ENCODE data around the gene DLG2. TPM values are rescaled to one million over a fixed set of nuclear protein-coding genes. Genes with fewer than 3 reads are reported as not detected.

DLG2 gene
- polyA plus RNA-seq, 3 donors, result 0.24 to 0.39 TPM; not detected in 1

- H3K27me3 Mint-ChIP-seq (ENCODE audit: low read depth in 3 of 3), result no peaks in the 10 kb centered on the region
- no peak for DNase-seq
- Histone ChIP-seq H3K27me3 (ENCODE audit: control insufficient read depth in 2 of 2, insufficient read depth in 2 of 2, low read length in 2 of 2) (no peaks in the 10 kb centered on the region), H4K20me1 (ENCODE audit: insufficient read depth, low read length) (no peaks in the 10 kb centered on the region), H3K79me2 (ENCODE audit: insufficient read depth, low read length) (no peaks in the 10 kb centered on the region), H3K9ac (ENCODE audit: insufficient read depth, low read length, poor library complexity, severe bottlenecking) (no peak overlapping the region), H3K27ac (ENCODE audit: low read depth in 1 of 2, low read length in 2 of 2) (no peak overlapping the region), H3K9me3 (replicated peaks in 1 of 2; ENCODE audit: control insufficient read depth in 1 of 2, insufficient read depth in 1 of 2, low read length in 2 of 2) (no peaks in the 10 kb centered on the region), H3K4me3 (replicated peaks in 1 of 3; ENCODE audit: low read depth in 2 of 3, low read length in 3 of 3) (no peak overlapping the region), H3K4me2 (replicated peaks; ENCODE audit: extremely low read depth, low read length, poor library complexity, severe bottlenecking) (no peak overlapping the region), H3K36me3 (replicated peaks in 1 of 2; ENCODE audit: control insufficient read depth in 1 of 2, insufficient read depth in 2 of 2, low read length in 2 of 2) (no peaks in the 10 kb centered on the region), H2AFZ (ENCODE audit: insufficient read depth, low read depth, low read length, poor library complexity, severe bottlenecking) (no peak overlapping the region), H3K4me1 (ENCODE audit: control insufficient read depth in 1 of 2, insufficient read depth in 2 of 2, low read length in 2 of 2) (no peaks in the 10 kb centered on the region)
- H3K4me1 Mint-ChIP-seq, result no peaks in the 10 kb centered on the region
- no peaks in the 10 kb centered on the region for H3K36me3 Mint-ChIP-seq
- intact Hi-C loops (cut with micrococcal nuclease), result no loop called here
- H3K4me3 Mint-ChIP-seq, result no peak overlapping the region
- H3K27ac Mint-ChIP-seq, result no peak overlapping the region
- no peak for TF ChIP-seq CTCF (IDR thresholded peaks at IDR 0.05)
- H3K9me3 Mint-ChIP-seq, result peaks cover 0 to 3% (median 1%) of the 10 kb centered on the region in 7 donors
- 100% methylated on average over 1 of the region's 3 CpGs for WGBS (ENCODE audit: insufficient coverage)
These were observed 1383.4 kb downstream of the DLG2 start for GRCh38 chr11:84243629-84244263.

DNA sequence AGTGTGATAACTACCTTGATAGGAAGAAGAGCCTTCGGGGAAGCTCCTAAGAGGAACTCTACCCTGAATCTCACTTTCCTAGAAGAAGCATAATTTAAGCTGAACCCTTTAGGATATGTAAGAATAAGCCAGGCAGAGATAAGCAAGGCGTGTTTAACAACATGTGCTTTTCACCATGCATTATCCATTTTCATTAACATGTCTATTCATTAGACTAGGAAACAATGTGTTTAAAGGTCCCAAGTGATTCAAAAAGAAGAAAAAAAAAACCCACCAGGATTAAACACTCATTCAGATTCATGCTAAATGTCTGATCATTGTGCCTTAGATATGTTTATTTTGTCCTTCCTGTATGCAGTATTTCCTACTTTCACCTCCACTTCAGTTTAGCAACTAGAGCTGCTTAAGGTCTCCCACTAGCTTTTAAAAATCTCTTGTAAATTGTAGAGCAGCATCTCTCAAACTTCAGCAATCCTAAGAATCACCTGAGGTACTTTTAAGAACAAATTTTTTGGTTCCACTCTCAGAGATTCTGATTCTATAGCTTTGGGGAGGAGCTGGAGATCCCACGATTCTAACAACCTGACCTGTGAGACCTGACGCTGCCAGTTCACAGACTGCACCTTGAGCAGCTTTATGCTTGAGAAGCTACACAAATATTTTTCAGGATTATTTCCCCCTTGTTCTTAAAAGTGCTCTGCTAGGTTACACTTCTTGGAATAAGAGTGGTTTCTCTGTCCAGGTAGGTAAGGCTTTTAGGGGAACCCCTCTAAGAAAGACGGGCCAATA lies 1385.6 kb downstream of the DLG2 start:
- H3K36me3 Mint-ChIP-seq, result no peaks in the 10 kb centered on the region
- H3K36me3 ChIP-seq (replicated peaks in 1 of 2; ENCODE audit: control insufficient read depth in 1 of 2, insufficient read depth in 2 of 2, low read length in 2 of 2), result no peaks in the 10 kb centered on the region
- no peak overlapping the region for H3K4me2 ChIP-seq (replicated peaks; ENCODE audit: extremely low read depth, low read length, poor library complexity, severe bottlenecking)
- H3K27me3 Mint-ChIP-seq (ENCODE audit: low read depth in 3 of 3), result no peaks in the 10 kb centered on the region
- H3K27ac Mint-ChIP-seq, result no peak overlapping the region
- no peaks in the 10 kb centered on the region for H3K9me3 ChIP-seq (replicated peaks in 1 of 2; ENCODE audit: control insufficient read depth in 1 of 2, insufficient read depth in 1 of 2, low read length in 2 of 2)
- intact Hi-C loops (cut with micrococcal nuclease), result no loop called here
- H3K27ac ChIP-seq (ENCODE audit: low read depth in 1 of 2, low read length in 2 of 2), result no peak overlapping the region
- no peak for TF ChIP-seq CTCF (IDR thresholded peaks at IDR 0.05)
- H4K20me1 ChIP-seq (ENCODE audit: insufficient read depth, low read length), result no peaks in the 10 kb centered on the region
- H3K27me3 ChIP-seq (ENCODE audit: control insufficient read depth in 2 of 2, insufficient read depth in 2 of 2, low read length in 2 of 2), result no peaks in the 10 kb centered on the region
- H3K79me2 ChIP-seq (ENCODE audit: insufficient read depth, low read length), result no peaks in the 10 kb centered on the region
- no peak overlapping the region for H3K4me3 ChIP-seq (replicated peaks in 1 of 3; ENCODE audit: low read depth in 2 of 3, low read length in 3 of 3)
- no peaks in the 10 kb centered on the region for H3K4me1 ChIP-seq (ENCODE audit: control insufficient read depth in 1 of 2, insufficient read depth in 2 of 2, low read length in 2 of 2)
- H3K9me3 Mint-ChIP-seq, result peaks cover 0 to 6% (median 1%) of the 10 kb centered on the region in 7 donors
- WGBS (ENCODE audit: insufficient coverage), result no CpG with 5 or more reads among the region's 5 CpGs
- H3K9ac ChIP-seq (ENCODE audit: insufficient read depth, low read length, poor library complexity, severe bottlenecking), result no peak overlapping the region
- H2AFZ ChIP-seq (ENCODE audit: insufficient read depth, low read depth, low read length, poor library complexity, severe bottlenecking), result no peak overlapping the region
- H3K4me3 Mint-ChIP-seq, result no peak overlapping the region
- DNase-seq, result no peak
- H3K4me1 Mint-ChIP-seq, result no peaks in the 10 kb centered on the region

Measured in CD14-positive monocyte (primary cell).